Thyroid gland (tissue), 4 donors: ENCODE data around the gene EXOSC10.

Experiments used
- POLR2A ChIP-seq, 2 donors: fragments of 450-650 bp; IDR thresholded peaks; one replicate each; pipeline ENCODE4 v1.6.1; 2017; ENCODE audit warnings: antibody characterized with exemption in 2 of 2, mild to moderate bottlenecking in 2 of 2, moderate library complexity in 1 of 2
- TF ChIP-seq, protein P1 (sequence below), 6 experiments: fragments of 200-600 bp in 3 of 6; fragments of 450-650 bp in 3 of 6; sonication (generic) in 3 of 6; IDR thresholded peaks; one replicate each; pipeline ENCODE4 v1.5.1; 2016 to 2019; ENCODE audit warnings: antibody characterized with exemption in 6 of 6, mild to moderate bottlenecking in 2 of 6, inconsistent platforms in 1 of 6, moderate library complexity in 1 of 6

GRCh38 chr1:11067716-11068599 is 31.7 kb downstream of the EXOSC10 start:
- TF ChIP-seq POLR2A (IDR thresholded peaks at IDR 0.05) = no peak
- TF ChIP-seq, protein P1, sequence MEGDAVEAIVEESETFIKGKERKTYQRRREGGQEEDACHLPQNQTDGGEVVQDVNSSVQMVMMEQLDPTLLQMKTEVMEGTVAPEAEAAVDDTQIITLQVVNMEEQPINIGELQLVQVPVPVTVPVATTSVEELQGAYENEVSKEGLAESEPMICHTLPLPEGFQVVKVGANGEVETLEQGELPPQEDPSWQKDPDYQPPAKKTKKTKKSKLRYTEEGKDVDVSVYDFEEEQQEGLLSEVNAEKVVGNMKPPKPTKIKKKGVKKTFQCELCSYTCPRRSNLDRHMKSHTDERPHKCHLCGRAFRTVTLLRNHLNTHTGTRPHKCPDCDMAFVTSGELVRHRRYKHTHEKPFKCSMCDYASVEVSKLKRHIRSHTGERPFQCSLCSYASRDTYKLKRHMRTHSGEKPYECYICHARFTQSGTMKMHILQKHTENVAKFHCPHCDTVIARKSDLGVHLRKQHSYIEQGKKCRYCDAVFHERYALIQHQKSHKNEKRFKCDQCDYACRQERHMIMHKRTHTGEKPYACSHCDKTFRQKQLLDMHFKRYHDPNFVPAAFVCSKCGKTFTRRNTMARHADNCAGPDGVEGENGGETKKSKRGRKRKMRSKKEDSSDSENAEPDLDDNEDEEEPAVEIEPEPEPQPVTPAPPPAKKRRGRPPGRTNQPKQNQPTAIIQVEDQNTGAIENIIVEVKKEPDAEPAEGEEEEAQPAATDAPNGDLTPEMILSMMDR (IDR thresholded peaks at IDR 0.05) = no peak
